CD4-positive, alpha-beta T cell (primary cell): ENCODE results near the gene MAB21L2. TPM values are rescaled to one million over a fixed set of nuclear protein-coding genes. Genes with fewer than 3 reads are reported as not detected.

Experiments
- ATAC-seq: fragments of 200-7000 bp; cut with Tn5 transposase; one replicate; pipeline ENCODE4 v1.10.0; 2022; ENCODE audit warnings: mild to moderate bottlenecking; ENCODE audit not compliant: poor library complexity
- CTCF ChIA-PET: fragments of 350-600 bp; sonication (Branson Sonifier 250); formaldehyde crosslinking; loops from one replicate; lab custom pipeline; 2021; ENCODE audit warnings: antibody characterized with exemption, inconsistent platforms; lab: Charles Lee
- POLR2A ChIA-PET: fragments of 350-600 bp; sonication (Branson Sonifier 250); formaldehyde crosslinking; loops from one replicate; lab custom pipeline; 2021; ENCODE audit warnings: antibody characterized with exemption, inconsistent platforms; lab: Charles Lee
- DNase-seq, 14 experiments: peaks; one replicate each; pipeline ENCODE4 v3.0.0-alpha.2; 2013 to 2020; ENCODE audit warnings: mixed read lengths in 2 of 14
- H3K27ac ChIP-seq, 2 donors: one replicate each; pipeline versions ENCODE4 v1.5.1 to v1.7.0; 2013; ENCODE audit warnings: low read length in 2 of 2, low read depth in 1 of 2, mild to moderate bottlenecking in 1 of 2
- H3K27me3 ChIP-seq, 2 experiments: 1 replicate in 1 of 2; 2 replicates in 1 of 2; pipeline versions ENCODE4 v1.6.1 to v1.7.0; 2013; ENCODE audit warnings: low read length in 2 of 2, control low read depth in 1 of 2, mild to moderate bottlenecking in 1 of 2, moderate library complexity in 1 of 2; ENCODE audit not compliant: insufficient read depth in 2 of 2, control insufficient read depth in 1 of 2
- H3K36me3 ChIP-seq: one replicate; pipeline ENCODE4 v1.6.1; 2013; ENCODE audit warnings: low read length, control low read depth; ENCODE audit not compliant: insufficient read depth
- H3K4me1 ChIP-seq: one replicate; pipeline ENCODE4 v1.6.1; 2013; ENCODE audit warnings: low read length, control low read depth; ENCODE audit not compliant: insufficient read depth
- H3K4me3 ChIP-seq: one replicate; pipeline ENCODE4 v1.5.1; 2013; ENCODE audit warnings: mild to moderate bottlenecking, low read length, moderate library complexity
- H3K9me3 ChIP-seq, 2 experiments: 1 replicate in 1 of 2; 2 replicates in 1 of 2; pipeline versions ENCODE4 v1.6.1 to v1.7.0; 2013; ENCODE audit warnings: low read length in 2 of 2, mild to moderate bottlenecking in 2 of 2, control low read depth in 1 of 2, moderate library complexity in 1 of 2; ENCODE audit not compliant: control insufficient read depth in 1 of 2, insufficient read depth in 1 of 2
- H3K27ac Mint-ChIP-seq: one replicate; pipeline ENCODE4 v1.8.0; 2020; ENCODE audit warnings: mixed read lengths
- H3K27me3 Mint-ChIP-seq: one replicate; pipeline ENCODE4 v1.8.0; 2021; ENCODE audit warnings: mixed read lengths
- H3K36me3 Mint-ChIP-seq: one replicate; pipeline ENCODE4 v1.8.0; 2021; ENCODE audit warnings: low read depth, mixed read lengths
- H3K4me1 Mint-ChIP-seq: one replicate; pipeline ENCODE4 v1.8.0; 2021; ENCODE audit warnings: low read depth, mixed read lengths
- H3K4me3 Mint-ChIP-seq: one replicate; pipeline ENCODE4 v1.8.0; 2020; ENCODE audit warnings: mild to moderate bottlenecking, mixed read lengths
- H3K9me3 Mint-ChIP-seq: one replicate; pipeline ENCODE4 v1.8.0; 2020; ENCODE audit warnings: mixed read lengths
- intact Hi-C, 2 experiments: fragments of 100-400 bp; cut with DNase I in 1 of 2; cut with micrococcal nuclease in 1 of 2; formaldehyde crosslinking; loops; one replicate each; pipeline versions ENCODE4 v1.15.1 to v1.9.0; 2023 to 2025; cut with DNase I, micrococcal nuclease
- total RNA-seq, 174 experiments: library from RNA in 2 of 174; stranded (reverse) in 2 of 174; gene quantifications; one replicate each; pipeline ENCODE4 v1.2.3 and lab custom pipeline; 2021 to 2026
- TF ChIP-seq, protein P1 (sequence below): fragments of 200-600 bp; IDR thresholded peaks from one replicate; pipeline ENCODE4 v1.8.0; 2022; ENCODE audit warnings: antibody characterized with exemption, mild to moderate bottlenecking

Gene MAB21L2
- total RNA-seq, 2 experiments from 2014 or later = not detected

DNA sequence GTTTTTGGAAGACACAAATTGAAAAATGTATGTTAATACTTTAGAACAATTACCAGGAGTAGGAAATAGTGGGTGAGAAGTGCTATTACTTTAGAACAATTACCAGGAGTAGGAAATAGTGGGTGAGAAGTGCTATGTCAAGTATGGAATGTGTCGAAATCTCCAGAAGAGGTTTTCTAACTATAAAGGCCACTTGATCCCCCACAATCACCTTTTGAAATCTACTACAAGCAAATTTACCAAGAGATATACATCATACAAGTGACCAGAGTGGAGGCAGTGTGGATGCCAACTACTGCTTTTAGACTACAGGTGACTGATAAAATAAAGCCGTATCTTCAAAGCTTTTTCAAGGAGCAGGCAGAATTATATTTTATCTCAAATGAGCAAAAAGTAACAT, 43.1 kb downstream of the MAB21L2 start:
- Histone ChIP-seq H3K36me3 (no peaks in the 10 kb centered on the region), H3K27me3 (no peaks in the 10 kb centered on the region), H3K9me3 (no peaks in the 10 kb centered on the region), H3K4me3 (no peak overlapping the region), H3K4me1 (no peaks in the 10 kb centered on the region), H3K27ac (no peak overlapping the region)
- peaks cover 6% of the 10 kb centered on the region for H3K9me3 Mint-ChIP-seq
- ATAC-seq (no peak), DNase-seq (no peak)
- intact Hi-C loops = no loop called here
- CTCF ChIA-PET = no interaction called here
- TF ChIP-seq, protein P1, sequence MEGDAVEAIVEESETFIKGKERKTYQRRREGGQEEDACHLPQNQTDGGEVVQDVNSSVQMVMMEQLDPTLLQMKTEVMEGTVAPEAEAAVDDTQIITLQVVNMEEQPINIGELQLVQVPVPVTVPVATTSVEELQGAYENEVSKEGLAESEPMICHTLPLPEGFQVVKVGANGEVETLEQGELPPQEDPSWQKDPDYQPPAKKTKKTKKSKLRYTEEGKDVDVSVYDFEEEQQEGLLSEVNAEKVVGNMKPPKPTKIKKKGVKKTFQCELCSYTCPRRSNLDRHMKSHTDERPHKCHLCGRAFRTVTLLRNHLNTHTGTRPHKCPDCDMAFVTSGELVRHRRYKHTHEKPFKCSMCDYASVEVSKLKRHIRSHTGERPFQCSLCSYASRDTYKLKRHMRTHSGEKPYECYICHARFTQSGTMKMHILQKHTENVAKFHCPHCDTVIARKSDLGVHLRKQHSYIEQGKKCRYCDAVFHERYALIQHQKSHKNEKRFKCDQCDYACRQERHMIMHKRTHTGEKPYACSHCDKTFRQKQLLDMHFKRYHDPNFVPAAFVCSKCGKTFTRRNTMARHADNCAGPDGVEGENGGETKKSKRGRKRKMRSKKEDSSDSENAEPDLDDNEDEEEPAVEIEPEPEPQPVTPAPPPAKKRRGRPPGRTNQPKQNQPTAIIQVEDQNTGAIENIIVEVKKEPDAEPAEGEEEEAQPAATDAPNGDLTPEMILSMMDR = no peak
- H3K4me3 Mint-ChIP-seq = no peak overlapping the region
- POLR2A ChIA-PET = no interaction called here
- H3K4me1 Mint-ChIP-seq = no peaks in the 10 kb centered on the region
- peaks cover 22% of the 10 kb centered on the region for H3K36me3 Mint-ChIP-seq
- no peak overlapping the region for H3K27ac Mint-ChIP-seq
- H3K27me3 Mint-ChIP-seq = no peaks in the 10 kb centered on the region

DNA sequence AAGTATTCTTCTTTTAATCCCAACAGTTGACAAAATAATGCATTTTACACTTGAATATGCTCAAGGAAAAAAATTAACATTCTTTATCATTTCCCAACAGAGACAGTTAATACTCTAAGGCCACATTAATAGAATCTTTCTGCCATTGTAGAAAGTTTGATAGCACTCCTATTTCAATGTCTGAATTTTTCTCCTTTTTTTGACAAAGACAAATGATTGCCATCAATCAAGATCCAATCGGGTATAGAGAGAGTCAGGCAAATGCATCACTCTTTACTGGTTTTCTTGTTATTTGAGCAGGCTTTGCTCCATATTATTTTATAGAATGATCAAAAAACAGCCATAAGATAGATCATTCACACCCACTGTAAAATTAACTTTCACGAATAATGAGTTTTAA, 46.1 kb downstream of the MAB21L2 start:
- intact Hi-C loops = no loop called here

DNA sequence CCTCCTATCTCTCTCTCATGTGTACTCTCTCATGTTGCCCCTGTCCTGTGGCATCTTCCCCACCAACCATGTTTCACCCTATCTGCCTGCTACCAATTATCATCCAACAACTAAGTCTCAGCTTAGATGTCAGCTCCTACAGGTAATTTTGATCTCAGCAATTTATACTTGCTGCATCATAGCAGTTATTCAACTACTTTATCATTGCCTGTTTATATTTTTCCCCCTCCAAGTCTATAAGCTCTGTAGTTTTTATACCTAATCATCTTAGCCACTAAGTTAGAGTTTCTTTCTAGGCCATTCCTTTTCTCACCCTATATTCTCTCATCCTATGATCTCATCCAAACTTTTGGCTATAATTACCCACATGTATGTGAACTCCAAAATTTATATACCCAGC, 50.7 kb downstream of the MAB21L2 start:
- intact Hi-C loops = no loop called here
- Mint-ChIP-seq H3K36me3 (peaks cover 56% of the 10 kb centered on the region), H3K27ac (no peak overlapping the region), H3K9me3 (peaks cover 4% of the 10 kb centered on the region), H3K27me3 (no peaks in the 10 kb centered on the region), H3K4me3 (no peak overlapping the region), H3K4me1 (no peaks in the 10 kb centered on the region)
- ChIA-PET POLR2A (no interaction called here), CTCF (no interaction called here)
- no peaks in the 10 kb centered on the region for H3K27me3 ChIP-seq
- no peaks in the 10 kb centered on the region for H3K4me1 ChIP-seq
- H3K36me3 ChIP-seq = no peaks in the 10 kb centered on the region
- no peak for DNase-seq
- peaks cover 0 to 7% of the 10 kb centered on the region in 2 experiments for H3K9me3 ChIP-seq
- TF ChIP-seq, protein P1 = no peak
- no peak overlapping the region for H3K4me3 ChIP-seq
- no peak for ATAC-seq
- no peak overlapping the region for H3K27ac ChIP-seq

More for the DNA sequence above, 46.1 kb downstream of the MAB21L2 start:
- Mint-ChIP-seq H3K4me1 (no peaks in the 10 kb centered on the region), H3K27ac (no peak overlapping the region), H3K36me3 (peaks cover 18% of the 10 kb centered on the region), H3K4me3 (no peak overlapping the region), H3K27me3 (no peaks in the 10 kb centered on the region), H3K9me3 (no peaks in the 10 kb centered on the region)
- H3K27ac ChIP-seq = no peak overlapping the region
- POLR2A ChIA-PET = no interaction called here
- H3K4me1 ChIP-seq = no peaks in the 10 kb centered on the region
- H3K36me3 ChIP-seq = no peaks in the 10 kb centered on the region
- TF ChIP-seq, protein P1 = no peak
- no peak for DNase-seq
- no peak for ATAC-seq
- no peak overlapping the region for H3K4me3 ChIP-seq
- CTCF ChIA-PET = no interaction called here
- H3K9me3 ChIP-seq = peaks cover 0 to 6% of the 10 kb centered on the region in 2 experiments
- no peaks in the 10 kb centered on the region for H3K27me3 ChIP-seq
